Measurements from ENCODE around the gene AKIP1. TPM values are rescaled to one million over a fixed set of nuclear protein-coding genes. Genes with fewer than 3 reads are reported as not detected.

The AKIP1 gene
- total and polyA plus RNA-seq, 10 of the 15 experiments (the other 5 are each of a cell fraction or from before 2014, with no cell fraction given) = 5.1 to 38.9 (median 30.5) TPM

DNA sequence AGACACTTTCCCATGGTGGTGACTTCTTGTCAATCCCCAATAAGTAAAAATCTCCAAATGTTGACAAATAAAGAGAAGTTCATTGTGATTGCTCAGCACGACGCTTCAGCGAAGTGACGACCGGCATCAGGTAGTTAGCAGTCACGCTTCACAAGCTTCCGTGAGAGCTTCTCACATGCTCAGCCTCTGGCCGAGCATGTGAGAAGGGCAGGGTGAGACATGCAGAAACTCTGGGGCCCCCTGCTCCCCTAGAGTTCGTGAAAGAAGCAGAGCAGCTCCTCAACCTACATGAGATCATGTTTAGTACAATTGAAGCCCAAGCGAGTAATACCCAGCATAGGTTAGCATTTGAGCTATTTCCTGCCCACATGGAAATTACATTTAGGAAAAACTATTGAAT lies 26.2 kb downstream of the AKIP1 start:
- Histone ChIP-seq H4K20me1 (ENCODE audit: control insufficient read depth, insufficient read depth) (no peaks in the 10 kb centered on the region), H3K79me2 (ENCODE audit: control insufficient read depth, insufficient read depth, low read length) (no peaks in the 10 kb centered on the region), H3K4me2 (ENCODE audit: control insufficient read depth, insufficient read depth) (0 out of 2 replicates have a peak overlapping the region, but pooled peaks have one; percentile 22), H3K4me1 (ENCODE audit: control insufficient read depth, insufficient read depth, low read length) (no peaks in the 10 kb centered on the region), H2AFZ (ENCODE audit: control insufficient read depth, low read depth, low read length) (no peak overlapping the region; the same call in 1 of the 2 replicates), H3K4me3 (no peak overlapping the region), H3K27ac (ENCODE audit: control insufficient read depth, insufficient read depth) (no peak overlapping the region), H3K27me3 (replicated peaks in 1 of 2; ENCODE audit: control insufficient read depth in 2 of 2, insufficient read depth in 2 of 2, low read length in 1 of 2) (no peaks in the 10 kb centered on the region), H3K36me3 (ENCODE audit: control insufficient read depth in 2 of 2, insufficient read depth in 2 of 2, low read length in 1 of 2) (no peaks in the 10 kb centered on the region), H3K9ac (ENCODE audit: control insufficient read depth, insufficient read depth, low read length) (no peak overlapping the region), H3K9me3 (replicated peaks; ENCODE audit: control insufficient read depth, insufficient read depth, low read length) (no peaks in the 10 kb centered on the region)
- BruUV-seq (replicated peaks) = no TSS peak
- ATAC-seq (peak; percentile 74), DNase-seq (ENCODE audit: low read depth, low spot score) (no peak), FAIRE-seq (no peak)
- in situ Hi-C loops (cut with MboI) (no loop called here), intact Hi-C loops (cut with micrococcal nuclease; ENCODE audit: unreplicated experiment) (no loop called here)
- CTCF ChIA-PET = interaction anchor here (0.9 to 4.8 kb wide), 2 partner anchors 22 to 23 kb away, joined by 5 to 30 read pairs; no protein-coding TSS in a partner anchor
- SMC1A ChIA-PET (ENCODE audit: uncharacterized antibody, unreplicated experiment) = interaction anchor here (0.8 to 2.3 kb wide), 6 partner anchors 9 to 107 kb away, joined by 3 to 9 read pairs (median 3); no protein-coding TSS in a partner anchor
- TF ChIP-seq BHLHE40 (IDR thresholded peaks at IDR 0.05; ENCODE audit: borderline replicate concordance in 1 of 2, low read depth in 2 of 2, low read length in 1 of 2) (peak; percentile 60 to 79; a peak in 3 of 4 replicates), PAX8 (IDR thresholded peaks at IDR 0.05) (peak; percentile 79; the same call in 1 of the 2 replicates), ZNF274 (IDR thresholded peaks at IDR 0.05; ENCODE audit: insufficient read depth, insufficient read length) (no peak), ZNF207 (IDR thresholded peaks at IDR 0.05; ENCODE audit: borderline replicate concordance) (no peak), MEF2B (IDR thresholded peaks at IDR 0.05; ENCODE audit: partially characterized antibody, poor library complexity, severe bottlenecking) (peak; percentile 56), POU2F2 (IDR thresholded peaks at IDR 0.05; ENCODE audit: borderline replicate concordance, low read depth, low read length) (peak; percentile 86; the same call in 2 of the 3 replicates), MEF2A (IDR thresholded peaks at IDR 0.05; ENCODE audit: insufficient read depth, low read depth, low read length) (0 out of 2 replicates have a peak, but pooled peaks have one; percentile 7), RUNX3 (IDR thresholded peaks at IDR 0.05; ENCODE audit: low read length) (peak; percentile 45; the same call in 1 of the 2 replicates), PAX5 (IDR thresholded peaks at IDR 0.05; ENCODE audit: borderline replicate concordance, low read depth, low read length) (peak; percentile 98), NFIC (IDR thresholded peaks at IDR 0.05; ENCODE audit: low read depth, low read length) (0 out of 2 replicates have a peak, but pooled peaks have one; percentile 34), HDGF (IDR thresholded peaks at IDR 0.05) (no peak), RB1 (IDR thresholded peaks at IDR 0.05; ENCODE audit: borderline replicate concordance) (no peak), BCL11A (IDR thresholded peaks at IDR 0.05; ENCODE audit: low read depth, low read length) (no peak), FOXM1 (IDR thresholded peaks at IDR 0.05; ENCODE audit: low read depth, low read length) (0 out of 2 replicates have a peak, but pooled peaks have one; percentile 34), CREB1 (IDR thresholded peaks at IDR 0.05; ENCODE audit: low read depth) (peak; percentile 8; the same call in 1 of the 2 replicates), JUNB (IDR thresholded peaks at IDR 0.05) (peak; percentile 43)
- TF ChIP-seq, protein P1, sequence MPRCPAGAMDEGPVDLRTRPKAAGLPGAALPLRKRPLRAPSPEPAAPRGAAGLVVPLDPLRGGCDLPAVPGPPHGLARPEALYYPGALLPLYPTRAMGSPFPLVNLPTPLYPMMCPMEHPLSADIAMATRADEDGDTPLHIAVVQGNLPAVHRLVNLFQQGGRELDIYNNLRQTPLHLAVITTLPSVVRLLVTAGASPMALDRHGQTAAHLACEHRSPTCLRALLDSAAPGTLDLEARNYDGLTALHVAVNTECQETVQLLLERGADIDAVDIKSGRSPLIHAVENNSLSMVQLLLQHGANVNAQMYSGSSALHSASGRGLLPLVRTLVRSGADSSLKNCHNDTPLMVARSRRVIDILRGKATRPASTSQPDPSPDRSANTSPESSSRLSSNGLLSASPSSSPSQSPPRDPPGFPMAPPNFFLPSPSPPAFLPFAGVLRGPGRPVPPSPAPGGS (IDR thresholded peaks at IDR 0.05; ENCODE audit: borderline replicate concordance, insufficient read depth, low read depth, low read length, poor library complexity, severe bottlenecking) = peak; percentile 88
- TF ChIP-seq, protein P2, sequence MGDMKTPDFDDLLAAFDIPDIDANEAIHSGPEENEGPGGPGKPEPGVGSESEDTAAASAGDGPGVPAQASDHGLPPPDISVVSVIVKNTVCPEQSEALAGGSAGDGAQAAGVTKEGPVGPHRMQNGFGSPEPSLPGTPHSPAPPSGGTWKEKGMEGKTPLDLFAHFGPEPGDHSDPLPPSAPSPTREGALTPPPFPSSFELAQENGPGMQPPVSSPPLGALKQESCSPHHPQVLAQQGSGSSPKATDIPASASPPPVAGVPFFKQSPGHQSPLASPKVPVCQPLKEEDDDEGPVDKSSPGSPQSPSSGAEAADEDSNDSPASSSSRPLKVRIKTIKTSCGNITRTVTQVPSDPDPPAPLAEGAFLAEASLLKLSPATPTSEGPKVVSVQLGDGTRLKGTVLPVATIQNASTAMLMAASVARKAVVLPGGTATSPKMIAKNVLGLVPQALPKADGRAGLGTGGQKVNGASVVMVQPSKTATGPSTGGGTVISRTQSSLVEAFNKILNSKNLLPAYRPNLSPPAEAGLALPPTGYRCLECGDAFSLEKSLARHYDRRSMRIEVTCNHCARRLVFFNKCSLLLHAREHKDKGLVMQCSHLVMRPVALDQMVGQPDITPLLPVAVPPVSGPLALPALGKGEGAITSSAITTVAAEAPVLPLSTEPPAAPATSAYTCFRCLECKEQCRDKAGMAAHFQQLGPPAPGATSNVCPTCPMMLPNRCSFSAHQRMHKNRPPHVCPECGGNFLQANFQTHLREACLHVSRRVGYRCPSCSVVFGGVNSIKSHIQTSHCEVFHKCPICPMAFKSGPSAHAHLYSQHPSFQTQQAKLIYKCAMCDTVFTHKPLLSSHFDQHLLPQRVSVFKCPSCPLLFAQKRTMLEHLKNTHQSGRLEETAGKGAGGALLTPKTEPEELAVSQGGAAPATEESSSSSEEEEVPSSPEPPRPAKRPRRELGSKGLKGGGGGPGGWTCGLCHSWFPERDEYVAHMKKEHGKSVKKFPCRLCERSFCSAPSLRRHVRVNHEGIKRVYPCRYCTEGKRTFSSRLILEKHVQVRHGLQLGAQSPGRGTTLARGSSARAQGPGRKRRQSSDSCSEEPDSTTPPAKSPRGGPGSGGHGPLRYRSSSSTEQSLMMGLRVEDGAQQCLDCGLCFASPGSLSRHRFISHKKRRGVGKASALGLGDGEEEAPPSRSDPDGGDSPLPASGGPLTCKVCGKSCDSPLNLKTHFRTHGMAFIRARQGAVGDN (IDR thresholded peaks at IDR 0.05) = peak; percentile 35; the same call in 1 of the 2 replicates
- 76% methylated on average over 10 of the region's 10 CpGs for WGBS (ENCODE audit: insufficient coverage, insufficient replicate concordance, low lambda C conversion rate, missing lambda C conversion rate)
- RAD21 ChIA-PET (ENCODE audit: unreplicated experiment) = interaction anchor here (1.0 to 1.3 kb wide), 2 partner anchors 22 to 201 kb away, joined by 3 to 7 read pairs; no protein-coding TSS in a partner anchor
- POLR2A ChIA-PET = no interaction called here
